Activated naive CD4-positive, alpha-beta T cell treated with anti-CD3 and anti-CD28 coated beads, Interleukin-2, amount 50 U/mL, for 72 hours (primary cell): Measurements from ENCODE around the gene PDZRN3. TPM values are rescaled to one million over a fixed set of nuclear protein-coding genes. Genes with fewer than 3 reads are reported as not detected.

Source experiments
- ATAC-seq, 2 donors: fragments of 150-1000 bp; cut with Tn5 transposase; 2 replicates each; pipeline ENCODE4 v1.10.0; 2021; ENCODE audit warnings: mild to moderate bottlenecking in 2 of 2, moderate library complexity in 2 of 2
- DNase-seq, 2 donors: peaks; one replicate each; pipeline ENCODE4 v3.0.0; 2021 to 2022; ENCODE audit warnings: low spot score in 2 of 2
- H3K27ac Mint-ChIP-seq, 2 donors: one replicate each; pipeline ENCODE4 v1.8.0; 2022; ENCODE audit warnings: mild to moderate bottlenecking in 2 of 2, mixed read lengths in 2 of 2
- H3K36me3 Mint-ChIP-seq, 2 donors: one replicate each; pipeline ENCODE4 v1.8.0; 2022; ENCODE audit warnings: mixed read lengths in 2 of 2
- H3K9me3 Mint-ChIP-seq, 2 donors: one replicate each; pipeline ENCODE4 v1.8.0; 2022; ENCODE audit warnings: mixed read lengths in 2 of 2
- total RNA-seq, 2 donors: library from RNA; stranded (reverse); gene quantifications; one replicate each; pipeline ENCODE4 v1.2.3, GENCODE V29; 2022

The PDZRN3 gene
- total RNA-seq, 2 donors from 2014 or later = not detected

- H3K27ac Mint-ChIP-seq = no peak overlapping the region
- peaks cover 4 to 5% of the 10 kb centered on the region in 2 donors for H3K9me3 Mint-ChIP-seq
- no peak for DNase-seq
- ATAC-seq = no peak
- H3K36me3 Mint-ChIP-seq = no peaks in the 10 kb centered on the region
These were observed 9.2 kb upstream of the PDZRN3 start for GRCh38 chr3:73633916-73634344.

- Mint-ChIP-seq H3K9me3 (peaks cover 0 to 6% of the 10 kb centered on the region in 2 donors), H3K27ac (no peak overlapping the region), H3K36me3 (no peaks in the 10 kb centered on the region)
- ATAC-seq (no peak), DNase-seq (no peak)
These were observed 8.7 kb upstream of the PDZRN3 start for GRCh38 chr3:73633453-73633852.

DNA sequence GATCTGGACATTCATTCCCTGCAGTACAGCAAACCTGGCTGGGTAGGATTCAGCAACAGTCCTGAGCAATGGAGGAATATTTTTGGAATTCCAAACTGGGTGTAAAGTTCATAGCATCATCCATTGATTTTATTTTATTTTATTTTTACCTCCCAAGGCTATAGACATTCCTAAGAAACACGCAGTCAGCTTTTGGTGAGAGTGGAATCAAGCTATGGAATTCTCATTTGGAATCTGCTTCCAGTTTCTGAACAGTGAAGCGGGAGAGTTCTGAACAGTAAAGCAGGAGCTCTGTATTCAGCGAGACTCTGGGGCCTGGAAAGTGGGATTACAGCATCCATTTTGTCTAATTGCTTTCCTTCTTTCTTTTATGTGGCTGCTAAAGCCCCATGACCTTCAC is 1.4 kb upstream of the PDZRN3 start:
- peaks cover 0 to 6% of the 10 kb centered on the region in 2 donors for H3K9me3 Mint-ChIP-seq
- H3K36me3 Mint-ChIP-seq = no peaks in the 10 kb centered on the region
- DNase-seq (no peak), ATAC-seq (no peak)
- H3K27ac Mint-ChIP-seq = no peak overlapping the region

DNA sequence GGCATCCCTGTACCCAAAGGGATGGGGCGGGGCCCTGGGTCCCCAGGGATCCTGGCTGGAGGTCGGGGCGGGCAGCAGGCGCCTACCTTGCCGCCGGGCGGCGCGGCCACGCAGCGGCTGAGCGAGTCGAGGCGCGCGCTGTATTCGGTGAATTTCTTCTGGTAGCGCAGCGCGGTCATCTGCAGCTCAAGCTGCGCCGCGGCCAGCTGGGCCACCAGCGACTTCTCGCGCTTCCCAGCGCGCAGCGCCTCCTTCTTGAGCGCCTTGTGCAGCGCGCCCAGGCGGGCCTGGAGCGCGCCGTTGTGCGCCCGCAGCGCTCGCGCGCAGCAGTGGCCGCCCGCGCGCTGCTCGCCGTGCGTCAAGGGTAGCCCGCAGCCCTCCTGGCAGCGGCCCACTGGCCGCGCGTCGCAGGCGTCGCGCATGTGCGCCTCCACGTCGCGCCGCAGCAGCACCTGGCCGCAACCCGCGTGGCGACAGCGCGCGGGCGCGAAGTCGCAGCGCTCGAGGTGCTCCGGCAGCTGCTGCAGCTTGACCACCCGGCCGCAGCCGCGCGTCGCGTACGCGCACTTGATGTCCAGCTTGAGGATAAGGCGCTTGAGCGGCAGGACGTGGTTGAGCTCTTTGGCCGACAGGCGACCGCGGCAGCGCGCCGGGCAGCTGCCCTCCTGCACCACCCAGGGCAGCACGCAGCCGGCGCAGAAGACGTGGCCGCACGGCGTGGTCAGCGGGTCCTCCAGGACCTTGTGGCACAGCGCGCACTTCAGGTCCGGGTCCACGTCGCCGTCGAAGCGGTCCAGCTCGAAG is 522 bp downstream of the PDZRN3 start:
- no peak for ATAC-seq
- Mint-ChIP-seq H3K36me3 (no peaks in the 10 kb centered on the region), H3K9me3 (peaks cover 0 to 4% of the 10 kb centered on the region in 2 donors), H3K27ac (no peak overlapping the region)
- no peak for DNase-seq

- no peak overlapping the region for H3K27ac Mint-ChIP-seq
- H3K36me3 Mint-ChIP-seq = no peaks in the 10 kb centered on the region
- DNase-seq = no peak
- ATAC-seq = no peak
- no peaks in the 10 kb centered on the region for H3K9me3 Mint-ChIP-seq
These were observed 1.4 kb downstream of the PDZRN3 start for GRCh38 chr3:73623346-73623745.

- no peak for DNase-seq
- no peak for ATAC-seq
- no peaks in the 10 kb centered on the region for H3K9me3 Mint-ChIP-seq
- no peaks in the 10 kb centered on the region for H3K36me3 Mint-ChIP-seq
- no peak overlapping the region for H3K27ac Mint-ChIP-seq
These were observed 2.5 kb downstream of the PDZRN3 start for GRCh38 chr3:73622091-73622805.

DNA sequence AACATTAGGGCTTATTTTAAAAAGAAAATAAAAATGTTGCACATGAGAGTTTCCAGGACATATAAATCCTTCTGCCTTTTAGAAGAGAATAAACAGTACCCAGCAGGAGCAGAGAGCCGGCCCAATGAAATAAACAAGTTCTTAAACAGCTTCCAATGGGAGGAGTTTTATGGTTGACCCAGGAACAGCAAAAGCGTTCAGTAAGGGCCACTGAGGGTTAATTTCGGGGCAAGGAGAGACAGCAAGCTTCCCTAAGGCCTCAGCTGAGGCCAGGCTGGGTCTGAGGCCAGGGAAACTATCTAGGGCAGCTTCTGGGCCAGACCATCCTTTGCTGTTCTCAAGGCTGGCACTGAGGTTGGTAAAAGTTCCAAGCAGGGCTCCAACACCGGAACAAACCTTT is 3.4 kb downstream of the PDZRN3 start:
- H3K36me3 Mint-ChIP-seq = no peaks in the 10 kb centered on the region
- no peaks in the 10 kb centered on the region for H3K9me3 Mint-ChIP-seq
- no peak for ATAC-seq
- no peak overlapping the region for H3K27ac Mint-ChIP-seq
- DNase-seq = no peak

- no peaks in the 10 kb centered on the region for H3K9me3 Mint-ChIP-seq
These were observed 6.3 kb downstream of the PDZRN3 start for GRCh38 chr3:73618461-73618860.

GRCh38 chr3:73616056-73616455 is 8.7 kb downstream of the PDZRN3 start:
- Mint-ChIP-seq H3K9me3 (peaks cover 0 to 7% of the 10 kb centered on the region in 2 donors), H3K27ac (no peak overlapping the region), H3K36me3 (no peaks in the 10 kb centered on the region)
- DNase-seq (no peak), ATAC-seq (no peak)

More at GRCh38 chr3:73618461-73618860, 6.3 kb downstream of the PDZRN3 start:
- ATAC-seq (no peak), DNase-seq (no peak)
- no peak overlapping the region for H3K27ac Mint-ChIP-seq
- H3K36me3 Mint-ChIP-seq = no peaks in the 10 kb centered on the region

DNA sequence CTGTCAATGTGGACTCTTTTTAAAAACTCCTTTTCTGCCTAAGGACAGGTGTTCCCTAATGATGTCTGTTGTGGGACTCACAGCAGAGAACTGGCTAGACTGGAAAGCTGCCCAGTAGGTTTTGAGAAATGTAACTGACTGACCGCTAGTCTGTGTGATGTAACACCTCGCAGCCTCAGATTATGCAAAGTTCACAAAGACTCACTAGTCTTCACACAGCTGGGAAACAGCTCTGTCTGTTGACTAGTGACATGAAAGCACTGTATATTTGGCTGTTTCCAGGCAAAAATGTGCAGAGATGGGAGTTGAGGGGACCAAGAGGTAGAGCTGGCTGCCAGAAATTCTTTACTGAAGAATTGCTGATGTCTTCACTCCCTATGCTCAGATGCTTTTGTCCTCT is 10.3 kb downstream of the PDZRN3 start:
- ATAC-seq (no peak), DNase-seq (no peak)
- H3K9me3 Mint-ChIP-seq = peaks cover 0 to 7% of the 10 kb centered on the region in 2 donors
- H3K36me3 Mint-ChIP-seq = no peaks in the 10 kb centered on the region
- H3K27ac Mint-ChIP-seq = no peak overlapping the region

- H3K36me3 Mint-ChIP-seq = no peaks in the 10 kb centered on the region
- no peak overlapping the region for H3K27ac Mint-ChIP-seq
- ATAC-seq = no peak
- H3K9me3 Mint-ChIP-seq = peaks cover 5 to 7% of the 10 kb centered on the region in 2 donors
- DNase-seq = no peak
These were observed 13.6 kb downstream of the PDZRN3 start for GRCh38 chr3:73611176-73611575.

DNA sequence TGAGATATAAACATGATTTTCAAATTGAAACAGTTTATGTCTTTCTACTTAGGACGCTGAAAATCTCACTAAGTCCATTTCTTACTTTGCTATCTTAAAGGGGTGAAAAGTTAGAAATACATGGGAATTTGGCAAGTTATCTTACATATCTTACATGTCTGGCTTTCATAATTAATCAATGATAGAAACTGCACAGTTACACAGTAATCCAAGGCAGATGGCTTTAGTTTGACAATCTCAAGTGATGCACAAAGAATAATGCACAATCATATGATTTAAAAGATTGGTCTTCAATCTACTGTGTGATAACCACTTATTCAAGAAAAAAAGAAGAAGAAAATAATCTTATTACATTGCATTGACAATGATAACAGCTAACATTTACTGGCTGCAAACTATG is 14.2 kb downstream of the PDZRN3 start:
- ATAC-seq (no peak), DNase-seq (no peak)
- H3K27ac Mint-ChIP-seq = no peak overlapping the region
- peaks cover 5 to 7% of the 10 kb centered on the region in 2 donors for H3K9me3 Mint-ChIP-seq
- H3K36me3 Mint-ChIP-seq = no peaks in the 10 kb centered on the region

- DNase-seq (no peak), ATAC-seq (no peak)
- Mint-ChIP-seq H3K9me3 (peaks cover 5 to 7% of the 10 kb centered on the region in 2 donors), H3K36me3 (no peaks in the 10 kb centered on the region), H3K27ac (no peak overlapping the region)
These were observed 15.1 kb downstream of the PDZRN3 start for GRCh38 chr3:73609655-73610054.

DNA sequence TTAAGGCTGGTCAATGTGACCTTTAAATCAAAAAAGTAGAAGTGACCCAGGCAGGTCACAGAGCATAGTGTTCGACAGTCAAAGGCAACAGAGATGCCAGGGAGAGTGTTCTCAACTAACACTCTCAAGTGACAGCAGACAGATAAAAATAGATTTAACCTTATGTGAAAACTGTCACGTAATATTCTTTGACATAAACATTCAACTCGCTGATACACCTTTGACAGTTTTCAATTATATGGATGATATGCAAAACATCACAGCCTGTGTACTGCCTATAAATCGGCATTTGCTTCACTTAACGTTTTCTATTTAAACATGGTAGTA is 15.5 kb downstream of the PDZRN3 start:
- H3K27ac Mint-ChIP-seq = no peak overlapping the region
- no peaks in the 10 kb centered on the region for H3K36me3 Mint-ChIP-seq
- H3K9me3 Mint-ChIP-seq = peaks cover 5 to 7% of the 10 kb centered on the region in 2 donors
- ATAC-seq (no peak), DNase-seq (no peak)

- H3K36me3 Mint-ChIP-seq = no peaks in the 10 kb centered on the region
These were observed 16.1 kb downstream of the PDZRN3 start for GRCh38 chr3:73608456-73609314.

GRCh38 chr3:73605861-73606260 is 18.9 kb downstream of the PDZRN3 start:
- peaks cover 3 to 9% of the 10 kb centered on the region in 2 donors for H3K9me3 Mint-ChIP-seq
- no peaks in the 10 kb centered on the region for H3K36me3 Mint-ChIP-seq
- DNase-seq (no peak), ATAC-seq (no peak)
- no peak overlapping the region for H3K27ac Mint-ChIP-seq

More at GRCh38 chr3:73608456-73609314, 16.1 kb downstream of the PDZRN3 start:
- Mint-ChIP-seq H3K27ac (no peak overlapping the region), H3K9me3 (peaks cover 5 to 7% of the 10 kb centered on the region in 2 donors)
- DNase-seq (no peak), ATAC-seq (no peak)

GRCh38 chr3:73605412-73605811 is 19.3 kb downstream of the PDZRN3 start:
- Mint-ChIP-seq H3K27ac (no peak overlapping the region), H3K9me3 (peaks cover 3 to 9% of the 10 kb centered on the region in 2 donors), H3K36me3 (no peaks in the 10 kb centered on the region)
- DNase-seq (no peak), ATAC-seq (no peak)
